GM19438 (cell line): Measurements from ENCODE around the gene P2RY13.

Source experiments
- ATAC-seq: cut with Tn5 transposase; IDR thresholded peaks from one replicate; pipeline ENCODE4 v1.9.1; 2021; ENCODE audit warnings: low read depth; ENCODE audit not compliant: unreplicated experiment

The P2RY13 gene

DNA sequence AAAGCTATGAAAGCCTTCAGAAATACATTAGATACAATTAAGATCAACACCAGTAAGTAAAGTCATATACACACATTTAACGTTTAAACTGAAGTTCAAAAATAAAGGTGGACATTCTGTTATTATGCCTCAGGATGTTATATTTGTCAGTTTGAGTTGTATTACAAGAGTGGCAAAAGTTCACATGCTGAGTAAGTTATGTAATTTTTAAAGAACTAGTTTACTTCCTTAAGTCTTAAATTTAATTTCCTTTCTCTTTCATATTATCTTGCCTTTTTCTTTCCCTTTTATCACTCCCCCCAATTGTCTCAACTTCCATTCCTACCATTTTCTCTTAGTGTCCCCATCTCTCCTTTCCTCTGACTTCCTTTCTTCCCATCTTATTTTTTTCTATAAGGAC lies 7.8 kb downstream of the P2RY13 start:
- no peak for ATAC-seq

DNA sequence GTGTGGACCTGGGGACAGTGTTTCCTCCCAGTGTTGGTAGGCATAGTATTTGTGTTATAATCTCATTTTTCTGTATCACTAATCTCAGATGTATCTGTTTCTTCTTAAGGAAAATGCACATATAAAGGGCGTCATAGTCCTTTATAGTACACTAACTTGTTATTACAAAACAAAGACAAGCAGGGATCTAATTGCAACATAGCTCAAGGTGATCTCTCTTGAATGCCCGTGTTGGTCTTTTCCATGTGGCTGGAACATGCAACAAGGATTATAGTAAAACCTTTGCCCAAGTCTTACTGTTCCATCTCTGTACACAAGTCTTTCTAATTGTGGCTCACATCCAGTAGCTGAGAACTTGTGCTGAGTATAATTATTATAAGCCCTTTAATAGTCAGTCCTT lies 9.2 kb downstream of the P2RY13 start:
- ATAC-seq: no peak

DNA sequence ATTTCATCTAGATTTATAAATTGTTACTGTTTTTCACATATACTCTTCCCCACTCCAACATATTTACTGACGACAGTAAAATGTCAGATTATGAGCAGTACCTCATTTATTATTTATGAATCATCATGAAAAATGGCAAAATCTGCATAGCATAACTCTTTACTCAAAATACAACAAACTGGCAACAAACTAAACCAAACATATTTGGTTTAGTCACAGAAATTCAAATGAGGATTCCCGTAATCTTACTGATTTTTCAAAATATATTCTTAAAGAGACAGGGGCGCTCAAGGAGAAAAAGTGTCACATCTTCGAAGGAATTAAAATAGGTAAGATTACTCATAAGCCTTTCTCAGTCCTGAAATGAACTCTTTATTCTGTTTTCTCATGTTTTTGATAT lies 9.7 kb downstream of the P2RY13 start:
- ATAC-seq: no peak

GRCh38 chr3:151318991-151319390 lies 10.4 kb downstream of the P2RY13 start:
- no peak for ATAC-seq

DNA sequence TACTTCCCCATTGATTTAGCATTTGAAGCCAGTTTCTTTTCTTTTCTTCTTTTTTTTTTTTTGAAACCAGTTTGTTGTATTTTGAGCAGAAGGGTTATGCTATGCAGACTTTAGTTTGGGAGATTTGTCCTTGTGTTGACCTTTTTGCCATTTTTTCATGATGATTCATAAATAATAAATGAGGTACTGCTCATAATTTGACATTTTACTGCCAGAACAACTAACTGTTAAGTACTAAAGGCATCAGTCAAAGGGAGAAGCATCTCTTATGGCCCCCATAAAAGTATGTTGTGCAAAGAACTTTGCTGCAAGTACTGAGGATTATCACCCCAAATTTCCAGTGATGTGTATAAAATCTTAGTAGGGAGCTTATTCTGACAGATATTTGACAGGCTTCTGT lies 11.0 kb downstream of the P2RY13 start:
- no peak for ATAC-seq

GRCh38 chr3:151316267-151316991 lies 12.9 kb downstream of the P2RY13 start, which contains the start of gene GPR87:
Gene GPR87 (minus strand): TSS chr3:151316820. CDS start chr3:151300100, 16,720 bp downstream.
- ATAC-seq: no peak

GRCh38 chr3:151315846-151316245 lies 13.5 kb downstream of the P2RY13 start:
- ATAC-seq: no peak

DNA sequence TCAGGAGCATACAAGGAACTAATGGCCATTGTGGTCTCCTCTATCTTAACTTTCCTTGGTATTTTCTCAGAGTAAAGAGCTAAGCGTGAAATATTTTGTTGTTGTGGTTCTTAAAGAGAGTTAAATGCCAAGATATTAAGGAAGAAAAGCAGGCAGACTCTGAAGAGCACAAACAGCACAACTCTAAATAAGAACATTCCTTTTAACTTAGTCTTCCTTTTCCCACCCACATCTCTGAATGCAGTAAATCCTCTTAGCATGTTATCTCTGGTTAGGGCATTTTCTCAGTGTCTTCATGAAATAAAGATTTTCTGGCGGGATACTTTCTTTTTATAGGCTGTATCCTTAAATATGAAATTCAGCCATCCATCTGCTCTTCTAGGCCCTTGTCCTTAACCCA lies 14.2 kb downstream of the P2RY13 start:
- ATAC-seq: no peak

- no peak for ATAC-seq
Observed at GRCh38 chr3:151314593-151314992, 14.8 kb downstream of the P2RY13 start.

GRCh38 chr3:151314137-151314536 lies 15.2 kb downstream of the P2RY13 start:
- ATAC-seq: no peak

DNA sequence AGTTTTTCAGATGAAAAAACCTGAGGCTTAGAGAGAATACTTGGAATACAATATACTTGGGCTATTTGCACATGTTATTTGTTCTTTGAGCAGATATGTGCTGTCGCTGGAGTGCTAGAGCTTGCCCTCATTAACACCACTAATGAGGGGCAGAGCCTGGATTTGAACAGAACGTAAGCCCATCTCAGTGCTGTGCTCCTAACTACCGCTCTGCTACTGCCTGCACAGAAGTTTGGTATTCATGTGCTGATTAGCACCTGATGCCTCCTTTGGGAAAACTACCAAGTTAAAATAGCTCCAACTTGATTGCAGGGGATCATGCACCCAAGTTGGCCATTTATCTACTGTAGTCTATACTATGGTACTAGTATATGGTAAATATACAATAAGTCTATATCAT lies 16.4 kb downstream of the P2RY13 start:
- ATAC-seq: no peak

DNA sequence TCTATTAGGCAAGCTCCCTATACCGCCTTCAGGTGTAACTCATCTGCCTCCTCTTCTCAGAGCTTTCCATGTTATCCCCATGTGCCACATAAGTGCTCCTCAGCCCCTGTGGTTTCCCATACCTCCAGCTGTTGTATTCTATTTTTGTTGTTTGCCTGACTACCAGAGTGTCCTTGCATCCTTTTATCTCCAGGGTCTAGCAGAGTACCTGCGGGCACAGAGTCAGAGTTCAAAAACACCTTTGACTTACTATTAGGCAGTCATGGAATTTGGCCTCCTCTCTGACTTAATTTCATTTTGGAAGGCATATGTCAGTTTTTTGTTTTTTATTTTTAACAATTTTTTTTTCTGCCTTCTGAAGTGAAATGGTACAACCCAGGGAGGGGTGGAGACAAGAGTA lies 19.8 kb downstream of the P2RY13 start:
- ATAC-seq: no peak

DNA sequence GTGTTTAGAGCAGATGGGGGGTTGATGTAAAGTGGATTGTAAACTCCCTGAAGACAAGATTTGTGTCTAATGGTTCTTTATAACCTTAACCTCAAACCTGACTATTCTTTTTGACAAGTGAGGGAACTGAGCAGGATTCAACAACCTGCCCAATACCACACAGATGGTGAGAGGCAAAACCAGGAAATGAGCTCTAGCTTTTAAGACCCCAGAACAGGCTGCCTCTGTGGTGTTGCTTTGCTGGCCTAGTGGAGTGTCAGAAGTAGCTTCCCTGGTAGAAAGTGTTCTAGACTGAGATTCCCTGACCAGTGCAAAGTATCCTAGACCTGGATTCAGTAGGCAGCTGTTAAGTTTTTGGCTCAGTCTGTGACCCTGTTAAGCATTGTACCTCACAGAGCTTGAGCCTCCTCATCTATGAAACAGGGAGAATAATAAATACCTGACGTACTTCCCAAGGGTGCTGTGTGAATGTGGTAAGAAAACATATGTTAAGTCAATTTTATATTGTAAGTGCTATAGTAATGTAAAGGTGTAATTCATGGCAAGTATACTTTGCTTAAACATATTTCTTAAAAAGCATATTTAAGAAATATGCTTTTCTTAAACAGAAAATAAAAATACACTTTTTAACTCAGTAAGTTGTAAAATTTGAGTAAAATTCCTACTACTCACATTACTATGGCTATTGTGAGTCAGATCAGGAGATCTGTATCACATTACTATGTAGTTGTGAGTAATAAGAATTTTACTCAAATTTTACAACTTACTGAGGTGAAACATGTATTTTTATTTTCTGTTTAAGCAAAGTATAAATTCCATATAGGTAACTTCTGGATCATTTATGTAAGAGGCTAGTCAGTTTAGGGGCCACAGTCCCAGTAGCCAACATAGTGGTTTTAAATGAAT lies 21.5 kb downstream of the P2RY13 start:
- no peak for ATAC-seq

DNA sequence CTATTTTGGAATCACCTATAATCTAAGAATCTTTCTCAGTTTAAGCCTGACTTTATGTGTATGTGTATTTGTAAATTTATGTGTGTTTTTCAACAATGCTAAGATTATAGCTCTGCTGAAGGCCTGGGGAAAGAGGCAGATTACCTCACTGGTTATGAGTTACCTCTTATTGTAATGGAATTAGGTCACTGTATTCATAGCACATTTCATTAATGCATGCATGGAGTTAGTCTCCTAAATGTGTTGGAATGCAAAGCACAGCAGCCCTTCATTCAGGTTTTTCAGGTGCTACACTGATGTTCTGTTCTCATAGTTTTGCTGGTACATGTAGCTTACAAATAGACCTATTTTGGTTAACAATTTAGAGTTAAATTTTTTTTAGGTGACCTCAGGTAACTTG lies 22.2 kb downstream of the P2RY13 start:
- ATAC-seq: no peak

- ATAC-seq: no peak
Observed at GRCh38 chr3:151306168-151306810, 23.1 kb downstream of the P2RY13 start.

DNA sequence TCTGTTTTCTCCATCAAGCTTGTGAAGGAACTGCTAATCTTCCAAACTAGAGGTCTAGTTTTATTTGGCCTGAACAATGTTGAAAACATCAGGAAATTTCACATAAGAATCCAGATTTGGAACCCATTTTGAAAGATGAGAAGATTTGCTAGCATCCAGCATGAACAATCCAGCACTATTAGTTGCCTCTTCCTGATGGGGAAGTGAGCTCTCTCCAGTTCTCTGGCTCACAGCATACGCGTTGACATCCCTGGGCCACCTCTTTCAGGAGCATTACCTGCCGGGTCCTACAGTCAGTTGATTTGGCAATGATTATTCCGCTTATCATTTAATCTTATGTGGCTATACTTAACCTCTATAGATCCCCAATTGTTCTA lies 23.6 kb downstream of the P2RY13 start:
- ATAC-seq: no peak

GRCh38 chr3:151305060-151305774 lies 24.1 kb downstream of the P2RY13 start:
- no peak for ATAC-seq

DNA sequence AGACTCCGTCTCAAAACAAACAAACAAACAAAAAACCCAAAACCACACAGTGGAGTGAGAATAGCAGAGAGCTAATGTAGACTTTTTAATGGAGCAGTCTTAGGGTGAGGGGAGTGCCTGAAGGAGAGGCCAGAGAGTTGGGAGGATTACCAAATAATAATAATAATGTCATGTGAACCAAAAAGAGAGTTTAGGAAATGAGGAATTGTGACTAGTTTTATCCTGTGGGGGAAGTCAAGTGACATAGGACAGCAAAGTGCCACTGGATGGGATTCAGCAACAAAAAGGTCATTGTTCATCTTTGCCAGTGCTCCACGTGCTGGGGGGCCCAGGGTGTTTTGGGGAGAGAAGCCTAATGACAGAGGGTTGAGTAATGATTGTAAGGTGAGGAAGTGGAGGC lies 25.6 kb downstream of the P2RY13 start:
- ATAC-seq: no peak

DNA sequence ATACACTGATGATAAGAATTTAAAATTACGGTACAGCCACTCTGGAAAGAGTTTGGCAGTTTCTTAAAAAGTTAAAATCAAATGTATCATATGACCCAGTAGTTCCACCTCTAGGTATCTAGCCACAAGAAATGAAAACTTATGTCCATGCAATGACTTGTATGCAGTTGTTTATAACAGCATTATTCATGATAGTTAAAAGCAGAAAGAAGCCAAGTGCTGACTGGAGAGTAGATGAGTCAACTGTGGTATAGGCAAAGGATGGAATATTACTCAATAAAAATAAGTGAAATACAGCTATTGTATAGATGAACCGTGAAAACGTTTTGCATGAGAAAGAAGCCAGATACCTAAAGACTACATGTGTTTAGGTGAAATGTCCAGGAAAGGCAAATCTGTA lies 27.6 kb downstream of the P2RY13 start:
- no peak for ATAC-seq

- no peak for ATAC-seq
Observed at GRCh38 chr3:151300539-151300938, 28.8 kb downstream of the P2RY13 start.

- no peak for ATAC-seq
Observed at GRCh38 chr3:151299006-151299405, 30.3 kb downstream of the P2RY13 start.
